ENCODE results near the gene TMCC1. TPM values are rescaled to one million over a fixed set of nuclear protein-coding genes. Genes with fewer than 3 reads are reported as not detected.

Gene TMCC1
- polyA plus RNA-seq, 2 of the 4 experiments (the other 2 are of a cell fraction), result 30.3 to 75.7 TPM

GRCh38 chr3:129618186-129618820 lies 275.2 kb downstream of the TMCC1 start:
- ChIA-PET CTCF (no interaction called here), POLR2A (no interaction called here)
- ATAC-seq, result no peak
- Histone ChIP-seq H3K27ac (peak overlapping the region in 1 of 2 experiments; percentile 54; a peak in 2 of 6 replicates), H3K4me3 (no peak overlapping the region), H3K9me3 (no peaks in the 10 kb centered on the region), H3K4me1 (peaks cover 43% of the 10 kb centered on the region), H3K4me2 (no peak overlapping the region)
- DNase-seq (ENCODE audit: low read depth in 1 of 2, low spot score in 1 of 2), result no peak
- WGBS (ENCODE audit: missing lambda C conversion rate), result 86% methylated on average over 13 of the region's 15 CpGs
- no peak for FAIRE-seq
- TF ChIP-seq EHF (CRISPR knock-in tag; IDR thresholded peaks at IDR 0.05), result no peak
- TF ChIP-seq TP53 (CRISPR knock-in tag; IDR thresholded peaks at IDR 0.05), result no peak
- TF ChIP-seq HES2 (IDR thresholded peaks at IDR 0.05), result no peak
- no peak for TF ChIP-seq MYC (IDR thresholded peaks at IDR 0.05; ENCODE audit: borderline replicate concordance, low read length)
- no peak for TF ChIP-seq HOXA7 (CRISPR knock-in tag; IDR thresholded peaks at IDR 0.05)
- TF ChIP-seq NPAS2 (CRISPR knock-in tag; IDR thresholded peaks at IDR 0.05; ENCODE audit: borderline replicate concordance), result no peak
- no peak for TF ChIP-seq RNF2 (IDR thresholded peaks at IDR 0.05; ENCODE audit: borderline replicate concordance, low read depth)
- TF ChIP-seq KDM1A (IDR thresholded peaks at IDR 0.05; ENCODE audit: low read depth), result no peak
- no peak for TF ChIP-seq JUNB (IDR thresholded peaks at IDR 0.05)
- no peak for TF ChIP-seq CHD2 (IDR thresholded peaks at IDR 0.05; ENCODE audit: low read length, partially characterized antibody)
- no peak for TF ChIP-seq ZC3H11A (IDR thresholded peaks at IDR 0.05)
- no peak for TF ChIP-seq TFCP2L1 (CRISPR knock-in tag; IDR thresholded peaks at IDR 0.05)
- TF ChIP-seq NR3C1 (IDR thresholded peaks at IDR 0.05), result no peak
- TF ChIP-seq CEBPB (IDR thresholded peaks at IDR 0.05), result no peak
- no peak for TF ChIP-seq CBX8 (IDR thresholded peaks at IDR 0.05)
- TF ChIP-seq ZNF302 (CRISPR knock-in tag; IDR thresholded peaks at IDR 0.05), result no peak
- TF ChIP-seq HDAC2 (IDR thresholded peaks at IDR 0.05), result no peak
- TF ChIP-seq ZFP36 (IDR thresholded peaks at IDR 0.05; ENCODE audit: borderline replicate concordance, partially characterized antibody), result no peak
- no peak for TF ChIP-seq EP300 (IDR thresholded peaks at IDR 0.05)
- no peak for TF ChIP-seq CHD4 (IDR thresholded peaks at IDR 0.05; ENCODE audit: borderline replicate concordance)

- FAIRE-seq, result no peak
- Histone ChIP-seq H3K9me3 (no peaks in the 10 kb centered on the region), H3K4me1 (peaks cover 43% of the 10 kb centered on the region), H3K4me3 (no peak overlapping the region), H3K27ac (peak overlapping the region in 1 of 2 experiments; percentile 86; a peak in 4 of 6 replicates), H3K4me2 (no peak overlapping the region)
- 87% methylated on average over 6 of the region's 12 CpGs for WGBS (ENCODE audit: missing lambda C conversion rate)
- POLR2A ChIA-PET, result no interaction called here
- DNase-seq (ENCODE audit: low read depth in 1 of 2, low spot score in 1 of 2), result no peak
- TF ChIP-seq ZSCAN20 (CRISPR knock-in tag; IDR thresholded peaks at IDR 0.05) (no peak), E2F6 (IDR thresholded peaks at IDR 0.05; ENCODE audit: borderline replicate concordance, low read depth) (no peak), RNF2 (IDR thresholded peaks at IDR 0.05; ENCODE audit: borderline replicate concordance, low read depth) (no peak), EHMT2 (IDR thresholded peaks at IDR 0.05; ENCODE audit: low read depth) (no peak)
- no peak for ATAC-seq
- CTCF ChIA-PET, result no interaction called here
Measured at GRCh38 chr3:129617381-129618185, 275.9 kb downstream of the TMCC1 start.

GRCh38 chr3:129616713-129617112 lies 276.8 kb downstream of the TMCC1 start:
- ChIA-PET POLR2A (no interaction called here), CTCF (no interaction called here)
- Histone ChIP-seq H3K4me2 (peak overlapping the region; percentile 55), H3K27ac (peak overlapping the region; percentile 67 to 86), H3K9me3 (no peaks in the 10 kb centered on the region), H3K4me1 (peaks cover 49% of the 10 kb centered on the region), H3K4me3 (no peak overlapping the region)
- FAIRE-seq (no peak), DNase-seq (ENCODE audit: low read depth in 1 of 2, low spot score in 1 of 2) (no peak), ATAC-seq (no peak)
- WGBS (ENCODE audit: missing lambda C conversion rate), result 53% methylated on average over 5 of the region's 5 CpGs
- TF ChIP-seq FOXS1 (CRISPR knock-in tag; IDR thresholded peaks at IDR 0.05) (no peak), NFE2L2 (conservative IDR thresholded peaks at IDR 0.05; ENCODE audit: low read length) (no peak), REST (IDR thresholded peaks at IDR 0.05) (no peak), ZNF302 (CRISPR knock-in tag; IDR thresholded peaks at IDR 0.05) (no peak), NR3C1 (IDR thresholded peaks at IDR 0.05) (no peak), HOXA7 (CRISPR knock-in tag; IDR thresholded peaks at IDR 0.05) (no peak), CEBPB (IDR thresholded peaks at IDR 0.05) (no peak), BHLHE40 (IDR thresholded peaks at IDR 0.05; ENCODE audit: low read depth, low read length) (no peak), BCL3 (IDR thresholded peaks at IDR 0.05) (no peak), JUNB (IDR thresholded peaks at IDR 0.05) (no peak), PHF8 (IDR thresholded peaks at IDR 0.05; ENCODE audit: borderline replicate concordance, low read depth) (no peak), CHD4 (IDR thresholded peaks at IDR 0.05; ENCODE audit: borderline replicate concordance) (no peak)

Data from A549 (cell line).